Endothelial cell of umbilical vein (primary cell): Measurements from ENCODE around the gene TMCC2. TPM values are rescaled to one million over a fixed set of nuclear protein-coding genes. Genes with fewer than 3 reads are reported as not detected.
"Not testable (repeated sequence)": the region's sequence is repeated elsewhere in the genome, so short reads cannot be mapped to it uniquely, and the experiment has no call there.

Experiments
- BruUV-seq: library from RNA; stranded (reverse); fragments of 400-500 nt; replicated peaks from 2 replicates; lab custom pipeline; 2021; lab: Mats Ljungman, UMichigan
- CTCF ChIA-PET: fragments of 300-600, 350-600 bp; sonication (Branson Sonifier 250); formaldehyde crosslinking; loops from one replicate; lab custom pipeline; 2021; ENCODE audit warnings: antibody characterized with exemption, inconsistent platforms; lab: Charles Lee
- POLR2A ChIA-PET: fragments of 300-600, 350-600 bp; sonication (Branson Sonifier 250); formaldehyde crosslinking; loops from one replicate; lab custom pipeline; 2021; ENCODE audit warnings: antibody characterized with exemption, inconsistent platforms; lab: Charles Lee
- DNase-seq: peaks from one replicate; pipeline ENCODE4 v3.0.0-alpha.2; 2011; ENCODE audit warnings: low read depth, low spot score
- FAIRE-seq: peaks from 2 replicates; lab custom pipeline; 2011; peaks lifted over from hg19 to GRCh38; lab: Jason Lieb, UNC
- H2AFZ ChIP-seq: 2 replicates; pipeline ENCODE4 v1.6.0; 2012; ENCODE audit warnings: low read depth, low read length, control low read depth, inconsistent platforms
- H3K27ac ChIP-seq: 2 replicates; pipeline ENCODE4 v1.5.1; 2011; ENCODE audit warnings: low read depth, mild to moderate bottlenecking, control low read depth, low read length, moderate library complexity; ENCODE audit not compliant: insufficient read depth
- H3K27me3 ChIP-seq, 2 experiments: 2 replicates each; pipeline versions ENCODE4 v1.6.0 to v1.6.1; 2011; ENCODE audit warnings: low read length in 2 of 2, mixed read lengths in 1 of 2; ENCODE audit not compliant: control insufficient read depth in 2 of 2, insufficient read depth in 2 of 2
- H3K36me3 ChIP-seq, 2 experiments: 2 replicates in 1 of 2; 3 replicates in 1 of 2; pipeline ENCODE4 v1.5.1; 2011; ENCODE audit warnings: low read length in 2 of 2, mild to moderate bottlenecking in 1 of 2, moderate library complexity in 1 of 2; ENCODE audit not compliant: control insufficient read depth in 2 of 2, insufficient read depth in 2 of 2; ENCODE audit errors: extremely low read depth in 1 of 2
- H3K4me1 ChIP-seq: 3 replicates; pipeline ENCODE4 v1.5.1; 2011; ENCODE audit warnings: mild to moderate bottlenecking, low read length; ENCODE audit not compliant: control insufficient read depth, insufficient read depth; ENCODE audit errors: extremely low read depth
- H3K4me2 ChIP-seq: 2 replicates; pipeline ENCODE4 v1.6.1; 2011; ENCODE audit warnings: low read length, control low read depth, mixed read lengths; ENCODE audit not compliant: insufficient read depth
- H3K4me3 ChIP-seq, 3 experiments: fragments of 200-600 bp in 1 of 3; sonication (generic), shearing (Covaris generic) in 1 of 3; replicated peaks in 1 of 3; 2 replicates each; pipeline ENCODE4 v1.5.1; 2011 to 2016; ENCODE audit warnings: control low read depth in 3 of 3, low read length in 3 of 3, mild to moderate bottlenecking in 2 of 3, inconsistent platforms in 1 of 3, low read depth in 1 of 3, moderate library complexity in 1 of 3; ENCODE audit not compliant: insufficient read depth in 1 of 3
- H3K79me2 ChIP-seq: 2 replicates; pipeline ENCODE4 v1.6.0; 2012; ENCODE audit warnings: low read length, inconsistent platforms; ENCODE audit not compliant: control insufficient read depth, insufficient read depth
- H3K9ac ChIP-seq: replicated peaks from 2 replicates; pipeline ENCODE3; 2011; ENCODE audit warnings: low read length, control low read depth; ENCODE audit not compliant: insufficient read depth; ENCODE audit errors: extremely low read depth
- H3K9me1 ChIP-seq: replicated peaks from 3 replicates; pipeline ENCODE4 v1.6.0; 2011; ENCODE audit warnings: mild to moderate bottlenecking, low read length; ENCODE audit not compliant: control insufficient read depth, insufficient read depth; ENCODE audit errors: extremely low read depth
- H3K9me3 ChIP-seq: replicated peaks from 2 replicates; pipeline ENCODE4 v1.5.1; 2012; ENCODE audit warnings: low read length, inconsistent platforms; ENCODE audit not compliant: control insufficient read depth, insufficient read depth
- H4K20me1 ChIP-seq: replicated peaks from 2 replicates; pipeline ENCODE3; 2011; ENCODE audit warnings: mild to moderate bottlenecking, low read length; ENCODE audit not compliant: control insufficient read depth, insufficient read depth; ENCODE audit errors: extremely low read depth
- CTCF ChIP-seq, 2 donors: IDR thresholded peaks; 1 replicate in 1 of 2; 2 replicates in 1 of 2; pipeline ENCODE4 v1.5.1; 2011; ENCODE audit warnings: low read length in 2 of 2, mild to moderate bottlenecking in 2 of 2, moderate library complexity in 2 of 2, control low read depth in 1 of 2, inconsistent platforms in 1 of 2, low read depth in 1 of 2; ENCODE audit not compliant: insufficient read depth in 1 of 2; ENCODE audit errors: extremely low read depth in 1 of 2
- JUN ChIP-seq: IDR thresholded peaks from 2 replicates; pipeline ENCODE4 v1.6.1; 2011; ENCODE audit warnings: borderline replicate concordance, low read depth; ENCODE audit not compliant: insufficient read length, insufficient read depth
- dilution Hi-C: fragments of 300-500 bp; cut with MboI; formaldehyde crosslinking; loops from one replicate; pipeline ENCODE4 v1.15.0; 2019; ENCODE audit warnings: low sequenced_read_pairs; ENCODE audit not compliant: extremely low pct_ligation_motif_present
- intact Hi-C: fragments of 100-400 bp; cut with micrococcal nuclease; formaldehyde crosslinking; loops from one replicate; pipeline ENCODE4 v1.10.0; 2022
- polyA plus RNA-seq, 4 experiments: library from polyadenylated mRNA; depleted of rRNA in 3 of 4; stranded (reverse) in 3 of 4; unstranded in 1 of 4; fragments of >200 nt; gene quantifications; 2 replicates each; pipeline versions ENCODE4 v1.2.1 to v1.2.3, GENCODE V29; 2011 to 2012; ENCODE audit warnings: missing spikeins in 1 of 4
- total RNA-seq: library from RNA; stranded (reverse); gene quantifications from 2 replicates; pipeline ENCODE4 v1.2.3, GENCODE V29; 2021

Gene TMCC2
- total and polyA plus RNA-seq, 2 donors (not counting 3 experiments of a cell fraction or from before 2014, with no cell fraction given), result 2.0 to 2.1 TPM

- H3K4me1 ChIP-seq, result peaks cover 30% of the 10 kb centered on the region
- H4K20me1 ChIP-seq, H3K9ac ChIP-seq, dilution Hi-C loops, H3K9me1 ChIP-seq, DNase-seq, H3K9me3 ChIP-seq, H2AFZ ChIP-seq, H3K79me2 ChIP-seq, BruUV-seq, H3K4me3 ChIP-seq, intact Hi-C loops, H3K4me2 ChIP-seq, H3K27me3 ChIP-seq, POLR2A ChIA-PET, H3K36me3 ChIP-seq: not testable (repeated sequence)
- H3K27ac ChIP-seq, result peak overlapping the region; percentile 52
- CTCF ChIA-PET, result interaction anchor here (1.0 to 6.9 kb wide), 5 partner anchors 13 to 45 kb away, joined by 3 to 49 read pairs (median 7); partner anchors contain the start of gene NUAK2
- FAIRE-seq, result peak; percentile 76
Measured at GRCh38 chr1:205297546-205298177, 69.9 kb downstream of the TMCC2 start.

- Histone ChIP-seq H3K9me3 (no peaks in the 10 kb centered on the region), H3K9ac (no peak overlapping the region), H3K79me2 (no peaks in the 10 kb centered on the region), H3K27me3 (no peaks in the 10 kb centered on the region), H2AFZ (peak overlapping the region; percentile 12), H3K36me3 (peaks cover 0 to 4% of the 10 kb centered on the region in 2 experiments), H3K4me2 (peak overlapping the region; percentile 6), H4K20me1 (no peaks in the 10 kb centered on the region), H3K9me1 (no peaks in the 10 kb centered on the region), H3K4me1 (peaks cover 28% of the 10 kb centered on the region), H3K27ac (peak overlapping the region; percentile 52), H3K4me3 (no peak overlapping the region)
- intact Hi-C loops (no loop called here), dilution Hi-C loops (no loop called here)
- TF ChIP-seq CTCF (IDR thresholded peaks at IDR 0.05; ENCODE audit: extremely low read depth in 1 of 2, insufficient read depth in 1 of 2, low read depth in 1 of 2, low read length in 2 of 2) (no peak), JUN (peak; percentile 40)
- ChIA-PET CTCF (interaction anchor here (1.0 to 6.9 kb wide), 5 partner anchors 14 to 44 kb away, joined by 3 to 49 read pairs (median 7); partner anchors contain the start of gene NUAK2), POLR2A (no interaction called here)
- no TSS peak for BruUV-seq
- DNase-seq (peak; percentile 40), FAIRE-seq (peak; percentile 85)
Measured at GRCh38 chr1:205298191-205298994, 70.6 kb downstream of the TMCC2 start.
